ENCODE data around the gene UTP20.

DNA sequence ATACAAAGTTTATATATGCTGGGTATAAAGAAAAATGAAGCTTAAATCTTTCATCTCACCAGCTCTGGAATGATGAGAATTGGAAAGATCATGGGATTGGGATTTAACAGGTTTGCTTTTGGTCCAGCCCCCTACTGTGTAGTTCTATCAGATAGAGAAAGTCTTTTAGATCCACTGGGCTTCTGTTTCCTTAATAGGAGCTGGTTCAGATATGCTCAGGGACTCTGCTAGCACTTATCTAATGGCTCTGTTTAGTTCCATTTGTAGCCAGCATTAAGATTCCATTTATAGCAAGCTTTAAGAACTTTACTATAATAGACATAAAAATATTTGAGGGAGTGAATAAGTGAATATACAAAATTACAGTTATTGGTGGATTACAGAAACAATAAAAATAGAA, 42.6 kb downstream of the UTP20 start:
- TF ChIP-seq, protein P1, sequence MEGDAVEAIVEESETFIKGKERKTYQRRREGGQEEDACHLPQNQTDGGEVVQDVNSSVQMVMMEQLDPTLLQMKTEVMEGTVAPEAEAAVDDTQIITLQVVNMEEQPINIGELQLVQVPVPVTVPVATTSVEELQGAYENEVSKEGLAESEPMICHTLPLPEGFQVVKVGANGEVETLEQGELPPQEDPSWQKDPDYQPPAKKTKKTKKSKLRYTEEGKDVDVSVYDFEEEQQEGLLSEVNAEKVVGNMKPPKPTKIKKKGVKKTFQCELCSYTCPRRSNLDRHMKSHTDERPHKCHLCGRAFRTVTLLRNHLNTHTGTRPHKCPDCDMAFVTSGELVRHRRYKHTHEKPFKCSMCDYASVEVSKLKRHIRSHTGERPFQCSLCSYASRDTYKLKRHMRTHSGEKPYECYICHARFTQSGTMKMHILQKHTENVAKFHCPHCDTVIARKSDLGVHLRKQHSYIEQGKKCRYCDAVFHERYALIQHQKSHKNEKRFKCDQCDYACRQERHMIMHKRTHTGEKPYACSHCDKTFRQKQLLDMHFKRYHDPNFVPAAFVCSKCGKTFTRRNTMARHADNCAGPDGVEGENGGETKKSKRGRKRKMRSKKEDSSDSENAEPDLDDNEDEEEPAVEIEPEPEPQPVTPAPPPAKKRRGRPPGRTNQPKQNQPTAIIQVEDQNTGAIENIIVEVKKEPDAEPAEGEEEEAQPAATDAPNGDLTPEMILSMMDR (IDR thresholded peaks at IDR 0.05), result no peak
- no peak for TF ChIP-seq POLR2A (IDR thresholded peaks at IDR 0.05)

All from thyroid gland (tissue), 4 donors.